ENCODE data around the gene KRT2. TPM values are rescaled to one million over a fixed set of nuclear protein-coding genes. Genes with fewer than 3 reads are reported as not detected.

Gene KRT2
- total RNA-seq, 1 donor from 2014 or later = not detected

DNA sequence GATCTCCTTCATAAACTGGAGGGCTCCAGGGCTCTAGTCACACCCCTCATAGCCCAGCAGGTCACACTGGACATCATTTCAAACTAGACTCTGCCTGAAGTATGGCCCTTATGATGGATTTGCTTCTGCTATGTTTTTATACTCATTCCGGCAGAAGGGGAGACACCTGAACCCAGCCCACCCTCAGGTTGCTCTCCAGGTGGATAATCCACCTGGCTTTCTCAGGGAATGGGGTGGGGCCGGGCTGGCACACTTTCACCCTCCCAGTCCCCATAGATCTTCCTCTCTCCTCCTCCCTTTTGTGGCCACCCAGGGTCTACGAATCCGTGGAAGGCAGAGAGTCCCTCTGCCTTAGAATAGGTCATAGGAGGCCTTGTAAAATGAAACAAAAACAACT is 23.9 kb downstream of the KRT2 start:
- Mint-ChIP-seq H3K4me1 (ENCODE audit: unreplicated experiment) (no peaks in the 10 kb centered on the region), H3K27me3 (peaks cover 25% of the 10 kb centered on the region), H3K9me3 (no peaks in the 10 kb centered on the region), H3K27ac (no peak overlapping the region), H3K36me3 (no peaks in the 10 kb centered on the region), H3K4me3 (no peak overlapping the region)
- peak; percentile 50 for DNase-seq (ENCODE audit: extremely low spot score, unreplicated experiment)
- TF ChIP-seq, protein P1, sequence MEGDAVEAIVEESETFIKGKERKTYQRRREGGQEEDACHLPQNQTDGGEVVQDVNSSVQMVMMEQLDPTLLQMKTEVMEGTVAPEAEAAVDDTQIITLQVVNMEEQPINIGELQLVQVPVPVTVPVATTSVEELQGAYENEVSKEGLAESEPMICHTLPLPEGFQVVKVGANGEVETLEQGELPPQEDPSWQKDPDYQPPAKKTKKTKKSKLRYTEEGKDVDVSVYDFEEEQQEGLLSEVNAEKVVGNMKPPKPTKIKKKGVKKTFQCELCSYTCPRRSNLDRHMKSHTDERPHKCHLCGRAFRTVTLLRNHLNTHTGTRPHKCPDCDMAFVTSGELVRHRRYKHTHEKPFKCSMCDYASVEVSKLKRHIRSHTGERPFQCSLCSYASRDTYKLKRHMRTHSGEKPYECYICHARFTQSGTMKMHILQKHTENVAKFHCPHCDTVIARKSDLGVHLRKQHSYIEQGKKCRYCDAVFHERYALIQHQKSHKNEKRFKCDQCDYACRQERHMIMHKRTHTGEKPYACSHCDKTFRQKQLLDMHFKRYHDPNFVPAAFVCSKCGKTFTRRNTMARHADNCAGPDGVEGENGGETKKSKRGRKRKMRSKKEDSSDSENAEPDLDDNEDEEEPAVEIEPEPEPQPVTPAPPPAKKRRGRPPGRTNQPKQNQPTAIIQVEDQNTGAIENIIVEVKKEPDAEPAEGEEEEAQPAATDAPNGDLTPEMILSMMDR (conservative IDR thresholded peaks at IDR 0.05) = no peak

- H3K4me1 Mint-ChIP-seq (ENCODE audit: unreplicated experiment) = no peaks in the 10 kb centered on the region
- H3K27me3 Mint-ChIP-seq = peaks cover 24% of the 10 kb centered on the region
- no peaks in the 10 kb centered on the region for H3K9me3 Mint-ChIP-seq
- TF ChIP-seq, protein P1 (conservative IDR thresholded peaks at IDR 0.05) = no peak
- H3K27ac Mint-ChIP-seq = no peak overlapping the region
- peak; percentile 16 for DNase-seq (ENCODE audit: extremely low spot score, unreplicated experiment)
- H3K4me3 Mint-ChIP-seq = no peak overlapping the region
- H3K36me3 Mint-ChIP-seq = no peaks in the 10 kb centered on the region
These were observed 24.5 kb downstream of the KRT2 start for GRCh38 chr12:52627395-52628110.

DNA sequence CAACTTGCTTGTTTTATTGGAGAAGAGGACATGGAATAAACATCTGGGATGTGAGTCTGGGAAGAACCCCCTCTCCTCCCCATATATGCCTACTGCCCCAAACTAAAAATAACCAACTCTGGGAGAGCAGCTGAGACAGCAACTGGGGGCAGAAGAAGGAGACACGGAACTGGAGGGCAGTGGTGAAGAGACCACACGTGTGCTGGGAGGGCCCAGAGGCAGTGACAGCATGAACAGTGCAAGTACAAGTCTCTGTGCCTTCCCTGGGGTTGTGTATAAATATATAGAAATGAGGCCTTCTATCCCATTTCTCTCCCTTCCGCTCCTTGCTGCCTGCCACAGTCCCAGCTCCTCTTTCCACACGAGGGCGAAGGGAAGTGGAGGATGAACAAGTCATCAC is 29.7 kb downstream of the KRT2 start:
- no peak for DNase-seq (ENCODE audit: extremely low spot score, unreplicated experiment)
- H3K27ac Mint-ChIP-seq = no peak overlapping the region
- H3K4me3 Mint-ChIP-seq = no peak overlapping the region
- H3K9me3 Mint-ChIP-seq = no peaks in the 10 kb centered on the region
- H3K36me3 Mint-ChIP-seq = no peaks in the 10 kb centered on the region
- TF ChIP-seq, protein P1 (conservative IDR thresholded peaks at IDR 0.05) = no peak
- no peaks in the 10 kb centered on the region for H3K4me1 Mint-ChIP-seq (ENCODE audit: unreplicated experiment)
- H3K27me3 Mint-ChIP-seq = peaks cover 22% of the 10 kb centered on the region

DNA sequence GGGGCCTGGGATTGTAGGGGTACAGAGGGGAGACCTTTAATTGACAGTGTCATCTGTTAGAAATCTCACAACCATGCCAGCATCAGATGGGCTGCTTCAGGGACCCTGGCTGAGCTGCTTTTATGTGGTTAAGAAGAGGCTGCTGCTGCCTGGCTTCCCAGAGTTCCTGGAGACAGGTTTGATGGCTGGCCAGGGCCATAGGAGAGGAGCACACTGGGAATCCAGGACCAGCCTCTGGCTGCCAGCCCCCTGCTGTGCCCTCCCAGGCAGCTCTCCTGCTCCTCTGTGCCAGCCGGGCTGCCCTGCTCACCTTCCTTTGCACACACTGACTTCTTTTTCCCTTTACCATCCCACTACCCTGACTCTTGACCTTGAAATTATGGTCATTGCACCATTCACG is 33.1 kb downstream of the KRT2 start:
- DNase-seq (ENCODE audit: extremely low spot score, unreplicated experiment) = peak; percentile 56
- Mint-ChIP-seq H3K27ac (no peak overlapping the region), H3K4me3 (no peak overlapping the region), H3K36me3 (no peaks in the 10 kb centered on the region), H3K9me3 (no peaks in the 10 kb centered on the region), H3K27me3 (peaks cover 30% of the 10 kb centered on the region), H3K4me1 (ENCODE audit: unreplicated experiment) (no peaks in the 10 kb centered on the region)
- TF ChIP-seq, protein P1 (conservative IDR thresholded peaks at IDR 0.05) = no peak

DNA sequence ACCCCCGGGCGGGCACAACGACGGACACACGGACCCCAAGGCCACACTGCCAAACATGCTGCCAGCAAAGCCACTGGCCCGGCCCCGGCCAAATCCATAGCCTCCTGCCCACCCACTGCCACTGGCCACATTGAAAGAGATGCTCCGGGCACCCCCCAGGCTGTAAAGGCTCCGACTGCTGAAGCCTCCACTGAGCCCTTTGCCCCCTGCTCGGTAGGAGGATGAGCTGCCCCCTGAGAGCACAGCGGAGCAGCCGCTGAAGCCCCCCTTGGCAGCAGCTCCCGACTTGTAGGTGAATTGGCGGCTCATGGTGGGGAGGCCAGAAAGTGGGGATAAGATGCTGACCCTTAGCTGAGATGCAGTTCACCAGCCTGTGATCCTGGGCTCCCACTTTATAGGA is 33.8 kb downstream of the KRT2 start, which contains the start of gene KRT73:
TSS of gene KRT73 (minus strand) at position 344 of the 400 bp plus-strand sequence. CDS start at position 309, 35 bp downstream.
- Mint-ChIP-seq H3K27me3 (peaks cover 32% of the 10 kb centered on the region), H3K4me1 (ENCODE audit: unreplicated experiment) (no peaks in the 10 kb centered on the region), H3K36me3 (no peaks in the 10 kb centered on the region), H3K4me3 (no peak within 1 kb of the TSS), H3K9me3 (no peaks in the 10 kb centered on the region), H3K27ac (no peak within 1 kb of the TSS)
- DNase-seq (ENCODE audit: extremely low spot score, unreplicated experiment) = no peak
- TF ChIP-seq, protein P1 (conservative IDR thresholded peaks at IDR 0.05) = no peak
